GM21825 (cell line): ENCODE data around the gene TNFRSF1A.

Experiments
- ATAC-seq: cut with Tn5 transposase; IDR thresholded peaks from one replicate; pipeline ENCODE4 v1.9.1; 2021; ENCODE audit warnings: mild to moderate bottlenecking, moderate library complexity; ENCODE audit not compliant: unreplicated experiment

TNFRSF1A gene

DNA sequence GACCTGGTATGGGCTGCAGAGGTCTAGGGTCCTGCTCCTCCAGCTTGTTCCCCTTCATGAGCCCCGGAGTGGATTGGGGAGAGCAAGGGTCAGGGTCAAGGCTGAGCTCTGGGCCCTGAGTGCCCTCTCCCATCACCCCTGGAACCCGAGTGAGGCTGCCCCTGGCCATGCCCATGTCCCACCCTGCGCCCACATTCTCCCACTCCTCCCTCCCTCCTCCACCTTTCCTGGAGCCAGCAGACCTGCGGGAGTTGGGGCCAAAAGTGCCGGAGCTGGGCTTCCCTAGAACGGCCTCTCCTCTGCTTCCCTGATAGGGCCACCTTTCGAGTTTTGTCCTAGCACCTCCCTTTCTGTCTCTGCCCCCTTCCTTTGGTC, 32.9 kb upstream of the TNFRSF1A start:
- ATAC-seq, result no peak

DNA sequence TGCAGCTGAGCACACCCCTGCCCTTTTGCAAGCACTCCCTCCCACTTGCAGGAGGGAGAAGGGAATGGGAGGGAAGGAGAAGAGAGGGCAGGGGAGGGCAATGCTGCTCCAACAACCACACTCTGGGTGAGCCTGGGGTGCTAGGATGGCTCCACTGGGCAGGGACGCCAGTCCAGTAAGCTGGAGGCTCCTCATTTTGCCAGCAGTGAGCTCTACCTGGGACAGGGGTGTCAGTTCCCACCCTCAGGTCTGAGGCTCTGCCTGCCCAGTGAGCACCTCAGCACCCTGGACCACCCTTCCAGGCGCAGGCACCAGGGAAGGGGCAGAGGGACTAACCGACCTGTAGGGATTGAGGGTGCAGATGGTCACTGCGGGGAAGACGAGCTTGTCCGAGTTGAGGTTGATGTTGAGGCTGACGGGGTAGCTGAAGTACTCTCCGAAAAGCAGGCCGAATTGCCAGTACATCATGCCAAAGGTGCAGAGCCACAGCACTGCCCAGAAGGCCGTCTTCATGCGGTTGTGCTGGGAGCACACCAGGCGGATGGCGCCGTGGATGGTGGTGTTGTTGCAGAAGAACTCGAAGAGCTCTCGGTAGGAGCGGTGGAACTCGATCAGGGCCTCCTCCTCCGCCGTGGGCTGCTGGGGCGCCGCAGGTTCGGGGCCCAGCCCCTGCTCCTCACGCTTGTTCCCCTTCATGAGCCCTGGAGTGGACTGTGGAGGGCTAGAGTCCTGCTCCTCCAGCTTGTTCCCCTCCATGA, 32.3 kb upstream of the TNFRSF1A start:
- no peak for ATAC-seq

DNA sequence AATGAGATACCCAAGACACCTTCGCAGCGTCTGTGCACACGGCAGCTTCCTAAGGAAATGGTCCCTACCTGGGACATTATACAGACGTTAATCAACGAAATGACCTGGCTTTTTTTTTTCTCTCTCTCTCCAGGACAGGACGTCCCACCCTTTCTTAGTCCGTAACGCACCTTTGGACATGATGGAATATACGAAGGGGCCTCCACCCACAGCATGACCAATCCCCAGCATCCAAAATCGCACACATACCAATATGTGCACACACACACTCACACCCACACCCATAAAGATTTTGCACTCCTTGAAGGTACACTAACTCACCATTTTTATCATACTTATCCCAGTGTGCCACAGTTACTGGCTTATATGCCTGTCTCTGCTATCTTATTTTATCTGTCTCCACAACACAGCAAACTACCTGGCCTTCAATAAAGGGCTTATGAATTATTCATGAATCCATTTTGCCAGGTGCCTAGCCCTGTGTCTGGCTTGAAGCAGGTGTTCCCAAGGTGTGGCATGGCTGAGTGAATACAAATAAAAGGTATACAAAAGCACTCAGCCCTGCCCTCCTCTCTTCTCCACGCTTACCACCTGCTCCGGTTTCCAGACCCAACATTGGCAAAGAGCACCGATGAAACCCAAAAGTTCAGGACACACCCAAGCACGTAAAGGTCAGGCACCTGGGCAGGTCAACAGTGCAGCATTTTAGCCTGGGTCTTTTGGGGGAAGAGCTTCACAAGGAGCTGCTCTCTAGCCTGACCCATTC, 31.3 kb upstream of the TNFRSF1A start:
- ATAC-seq, result no peak

DNA sequence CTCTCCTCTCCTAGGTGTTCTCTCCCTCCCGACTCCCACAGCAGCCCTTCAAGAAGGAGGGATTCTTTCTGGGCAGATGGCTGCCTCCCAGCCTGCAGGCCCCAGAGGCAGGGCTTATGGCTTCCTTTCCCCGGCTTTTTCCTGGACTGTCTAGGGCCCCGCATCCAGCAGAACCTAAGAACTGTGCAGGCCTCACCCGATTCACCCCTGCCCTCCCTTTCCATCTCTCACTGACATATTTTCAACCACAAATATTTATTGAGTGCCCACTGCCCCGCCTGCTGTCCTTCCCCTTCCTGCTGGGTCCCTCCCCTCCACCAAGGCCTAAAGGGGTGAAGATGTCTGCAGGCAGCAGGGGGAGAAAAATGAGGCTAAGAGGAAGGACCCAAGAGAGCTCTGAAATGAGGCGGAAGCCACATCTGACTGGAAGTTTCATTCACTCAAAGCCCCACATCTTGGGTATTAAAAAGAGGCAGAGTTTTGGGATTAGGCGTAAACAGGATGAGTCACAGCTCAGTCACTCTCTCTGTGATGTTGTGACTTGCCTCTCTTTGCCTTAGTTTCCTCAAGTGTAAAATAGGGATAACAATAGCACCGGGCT, 30.6 kb upstream of the TNFRSF1A start:
- ATAC-seq, result no peak

- ATAC-seq, result no peak
Measured at GRCh38 chr12:6370994-6371754, 29.3 kb upstream of the TNFRSF1A start.

DNA sequence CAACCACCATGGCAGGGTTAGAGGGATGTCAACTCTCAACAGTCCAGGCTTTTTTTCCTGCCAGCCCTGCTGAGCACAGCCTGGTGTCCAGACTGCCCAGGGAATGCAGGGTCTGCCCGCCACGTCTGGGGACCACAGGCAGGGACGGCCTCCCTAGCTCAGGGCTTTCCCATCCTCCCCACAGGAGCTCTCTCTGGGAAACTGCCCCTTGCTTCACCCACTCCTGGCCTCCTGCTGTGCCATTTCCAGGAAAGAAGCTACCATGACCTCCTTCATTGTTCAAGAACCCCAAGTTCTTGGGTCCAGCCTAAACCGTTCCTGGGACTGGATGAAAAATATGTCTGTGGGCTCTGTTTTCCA, 28.7 kb upstream of the TNFRSF1A start:
- ATAC-seq, result no peak

DNA sequence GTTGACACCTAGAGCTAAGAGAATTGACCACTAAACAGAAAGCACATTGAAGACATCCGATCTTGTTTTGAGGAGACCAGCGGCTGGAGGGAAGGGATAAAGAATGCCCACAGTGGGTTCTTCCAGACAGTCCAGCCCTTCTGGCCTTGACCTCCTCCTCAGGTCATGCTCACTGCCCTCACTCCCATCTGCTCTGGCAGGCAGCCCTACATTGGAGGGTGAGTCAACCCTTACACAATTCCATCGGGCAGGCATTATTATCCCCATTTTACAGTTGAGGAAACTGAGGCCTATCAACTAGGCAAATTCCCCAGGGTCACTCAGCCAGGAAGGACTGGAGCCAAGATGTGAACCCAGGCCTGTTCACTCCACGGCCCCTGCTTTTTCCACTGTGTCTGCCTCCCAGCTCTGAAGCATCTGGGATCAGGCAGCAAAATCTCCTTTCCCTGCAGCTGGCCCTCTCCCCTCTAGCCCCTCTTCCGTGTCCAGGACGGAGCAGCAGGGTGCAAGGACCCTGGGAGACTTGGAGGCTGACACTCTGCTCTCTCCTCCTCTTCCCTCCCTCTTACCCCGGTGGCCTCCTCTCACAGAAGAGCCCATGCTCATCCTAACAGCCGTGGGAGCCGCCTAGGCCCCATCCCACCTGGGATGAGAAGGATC, 28.2 kb upstream of the TNFRSF1A start:
- no peak for ATAC-seq

- ATAC-seq, result no peak
Measured at GRCh38 chr12:6368906-6369525, 27.1 kb upstream of the TNFRSF1A start.

DNA sequence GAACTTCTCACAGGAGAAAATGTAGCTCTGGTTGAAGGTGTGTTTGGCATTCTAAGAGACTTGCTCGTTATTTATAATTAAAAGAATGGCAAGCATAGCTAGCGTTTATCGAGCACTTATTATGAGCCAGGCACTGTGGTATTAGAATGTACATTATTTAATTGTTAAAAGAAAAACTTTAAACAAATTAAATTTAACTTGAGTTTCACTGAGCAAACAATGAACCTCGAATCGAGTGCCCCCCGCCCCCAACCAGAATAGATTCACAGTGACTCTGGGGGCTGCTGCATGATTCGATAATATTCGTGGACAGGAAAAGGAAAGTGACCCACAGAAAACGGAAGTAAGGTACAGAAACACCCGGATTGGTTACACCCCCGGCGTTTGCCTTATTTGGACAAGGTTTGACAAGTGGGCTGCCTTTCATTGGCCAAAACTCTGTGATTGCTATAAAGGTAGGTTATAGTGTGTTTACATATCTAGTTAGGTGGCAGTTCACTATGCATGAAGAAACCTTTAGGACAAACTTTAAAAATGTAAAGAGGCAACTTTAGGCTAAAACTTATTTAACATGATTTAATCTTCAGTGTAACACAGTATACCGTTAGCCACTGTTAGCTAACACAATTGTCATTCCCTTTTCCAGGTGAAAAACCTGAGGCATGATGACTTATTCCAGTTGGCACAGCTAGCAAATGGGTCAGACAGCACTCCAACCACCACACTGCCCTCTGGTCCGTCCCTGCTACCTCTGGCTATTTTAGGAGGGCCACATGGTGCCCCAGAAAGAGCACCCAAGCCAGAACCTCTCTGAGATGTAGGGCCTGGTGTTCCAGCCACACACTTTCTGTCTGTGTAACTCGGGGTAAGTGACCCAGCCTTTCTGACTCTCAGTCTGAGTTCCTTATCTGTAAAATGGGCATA, 26.4 kb upstream of the TNFRSF1A start:
- no peak for ATAC-seq

- ATAC-seq, result peak; percentile 53
Measured at GRCh38 chr12:6367065-6367968, 25.4 kb upstream of the TNFRSF1A start.

GRCh38 chr12:6364044-6364374, 22.1 kb upstream of the TNFRSF1A start:
- ATAC-seq, result no peak

GRCh38 chr12:6363330-6364043, 21.6 kb upstream of the TNFRSF1A start:
- no peak for ATAC-seq

- no peak for ATAC-seq
Measured at GRCh38 chr12:6363010-6363329, 21.1 kb upstream of the TNFRSF1A start.

- ATAC-seq, result no peak
Measured at GRCh38 chr12:6362403-6362802, 20.5 kb upstream of the TNFRSF1A start.

- no peak for ATAC-seq
Measured at GRCh38 chr12:6361834-6362233, 20.0 kb upstream of the TNFRSF1A start.

GRCh38 chr12:6360578-6361490, 19.0 kb upstream of the TNFRSF1A start:
- ATAC-seq, result no peak

DNA sequence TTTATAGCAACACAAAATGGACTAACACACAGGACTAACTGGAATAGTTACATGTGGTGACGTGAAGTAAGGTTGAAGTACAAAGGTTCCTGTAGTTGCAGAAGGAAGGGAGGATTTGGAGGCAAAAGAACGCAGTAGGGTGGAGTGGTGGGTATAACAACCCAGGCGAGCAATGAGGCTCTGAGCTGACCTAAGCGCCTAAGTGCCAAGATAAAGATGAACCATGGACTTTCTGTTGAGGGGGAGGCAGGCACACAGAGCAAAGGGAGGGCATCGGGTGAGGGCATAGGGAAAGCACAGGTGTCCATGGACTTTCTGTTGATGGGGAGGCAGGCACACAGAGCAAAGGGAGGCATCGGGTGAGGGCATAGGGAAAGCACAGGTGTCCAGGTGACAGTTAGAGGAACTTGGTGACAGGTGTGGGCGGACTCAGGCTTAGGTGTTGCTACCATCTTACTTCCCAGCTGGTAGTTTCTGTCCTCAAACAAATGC, 18.2 kb upstream of the TNFRSF1A start:
- no peak for ATAC-seq
